TTC549 (cell line): Measurements from ENCODE around the gene TRIM25.

Source experiments
- FAIRE-seq: peaks from 2 replicates; lab custom pipeline; 2012; peaks lifted over from hg19 to GRCh38; lab: Jason Lieb, UNC

The TRIM25 gene

DNA sequence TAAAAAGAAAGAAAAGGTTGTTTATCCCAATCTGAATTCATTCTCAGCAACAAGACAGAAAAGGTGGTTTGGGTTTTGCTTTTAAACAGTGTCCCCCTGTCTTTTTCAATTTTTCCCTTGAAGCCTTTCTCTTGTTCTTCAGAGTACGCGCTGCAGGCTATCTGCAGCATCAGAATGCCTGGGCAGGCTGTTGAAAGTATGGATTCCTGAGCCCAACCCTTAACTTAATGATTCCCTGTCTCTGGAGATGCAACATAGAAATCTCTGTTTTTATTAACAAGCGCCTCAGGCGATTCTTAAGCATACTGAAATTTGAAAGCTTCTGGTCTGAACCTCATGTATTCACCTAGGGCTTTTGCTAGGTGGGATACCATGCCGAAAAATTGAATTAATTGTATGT lies 47.8 kb downstream of the TRIM25 start:
- no peak for FAIRE-seq

DNA sequence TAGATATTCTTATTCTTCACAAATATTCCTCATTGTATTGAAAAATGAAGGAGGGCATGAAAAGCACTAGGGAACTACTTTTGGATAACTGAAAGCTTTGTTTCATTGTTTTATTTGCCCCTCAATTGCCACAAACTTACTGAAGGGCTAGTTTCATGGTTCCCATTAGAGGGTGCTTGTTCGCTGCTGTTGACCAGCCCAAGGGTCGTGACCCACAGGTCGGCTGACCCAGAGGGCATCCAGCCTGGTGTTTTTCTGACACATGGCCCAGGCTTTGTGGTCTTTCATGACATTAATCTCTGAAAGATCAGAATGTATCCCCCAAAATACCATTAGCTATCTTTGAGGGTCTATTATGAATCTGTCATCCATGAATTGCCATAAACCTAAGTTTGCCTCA lies 49.9 kb downstream of the TRIM25 start:
- no peak for FAIRE-seq

DNA sequence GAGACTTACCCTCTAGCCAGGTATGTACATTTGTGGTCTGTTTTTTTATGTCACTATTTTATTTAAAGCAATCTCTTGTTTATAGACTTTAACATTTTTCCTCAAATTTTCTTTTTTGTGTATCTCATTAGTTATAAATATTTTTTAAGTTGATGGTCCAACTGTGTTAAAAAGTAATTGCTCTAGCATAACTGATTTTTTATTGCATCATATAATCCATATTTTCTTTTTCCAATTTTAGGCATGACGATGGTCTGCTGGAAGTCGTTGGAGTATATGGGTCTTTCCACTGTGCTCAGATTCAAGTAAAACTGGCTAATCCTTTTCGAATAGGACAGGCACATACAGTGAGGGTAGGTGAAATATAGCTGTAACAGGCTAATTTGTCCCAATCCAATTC lies 52.0 kb downstream of the TRIM25 start:
- no peak for FAIRE-seq

DNA sequence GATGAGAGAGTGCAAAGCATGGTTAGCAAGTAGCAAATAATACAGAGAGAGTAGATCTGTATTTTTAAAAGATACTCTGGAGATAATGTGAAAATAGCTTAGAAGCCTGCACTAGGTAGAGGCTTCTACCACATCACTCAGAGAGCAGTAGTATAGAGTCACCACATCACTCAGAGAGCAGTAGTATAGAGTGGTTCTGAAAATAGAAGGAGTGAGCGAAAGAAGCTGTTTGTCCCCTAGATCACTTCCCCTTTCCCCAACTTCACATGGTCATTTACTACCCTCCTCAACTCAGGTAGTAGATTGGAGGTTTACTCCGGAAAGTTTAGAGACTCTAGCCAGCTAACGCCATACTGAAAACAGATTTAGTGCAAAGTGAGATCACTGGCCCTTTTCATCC lies 62.8 kb downstream of the TRIM25 start:
- no peak for FAIRE-seq

DNA sequence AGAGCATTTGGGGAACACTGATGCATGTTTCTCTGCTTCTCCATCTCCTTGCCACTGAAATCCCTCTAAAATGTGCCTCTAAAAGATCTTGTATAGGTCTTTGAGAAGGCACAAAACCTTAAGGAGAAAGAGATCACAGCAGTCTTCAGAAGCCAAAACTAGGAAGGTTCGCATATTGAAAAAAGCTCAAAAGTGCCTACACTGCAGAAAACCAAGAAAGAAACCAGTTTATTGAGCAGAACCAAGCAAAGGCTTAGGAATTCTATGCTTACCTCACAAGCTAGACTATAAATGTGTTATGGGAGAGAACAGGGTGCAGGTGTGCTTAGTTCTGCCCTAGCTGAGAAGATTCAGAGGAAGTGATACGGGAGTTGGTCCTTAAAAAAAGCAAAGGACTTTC lies 63.3 kb downstream of the TRIM25 start:
- no peak for FAIRE-seq

DNA sequence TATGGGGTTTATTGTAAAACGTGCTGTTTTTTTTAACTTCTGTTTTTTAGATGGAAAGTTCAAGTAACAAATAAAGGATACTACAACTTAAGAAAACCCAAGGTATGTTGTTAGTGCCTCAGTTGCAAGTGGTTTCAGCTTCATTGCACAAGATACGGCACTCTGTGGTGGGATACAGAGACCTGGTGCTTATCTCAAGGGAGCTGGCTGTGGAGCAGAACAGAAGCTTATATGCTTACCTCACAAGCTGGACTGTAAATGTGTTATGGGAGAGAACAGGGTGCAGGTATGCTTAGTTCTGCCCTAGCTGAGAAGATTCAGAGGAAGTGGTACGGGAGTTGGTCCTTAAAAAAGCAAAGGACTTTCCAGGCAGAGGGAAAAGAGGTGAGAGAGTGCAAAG lies 64.7 kb downstream of the TRIM25 start:
- no peak for FAIRE-seq

DNA sequence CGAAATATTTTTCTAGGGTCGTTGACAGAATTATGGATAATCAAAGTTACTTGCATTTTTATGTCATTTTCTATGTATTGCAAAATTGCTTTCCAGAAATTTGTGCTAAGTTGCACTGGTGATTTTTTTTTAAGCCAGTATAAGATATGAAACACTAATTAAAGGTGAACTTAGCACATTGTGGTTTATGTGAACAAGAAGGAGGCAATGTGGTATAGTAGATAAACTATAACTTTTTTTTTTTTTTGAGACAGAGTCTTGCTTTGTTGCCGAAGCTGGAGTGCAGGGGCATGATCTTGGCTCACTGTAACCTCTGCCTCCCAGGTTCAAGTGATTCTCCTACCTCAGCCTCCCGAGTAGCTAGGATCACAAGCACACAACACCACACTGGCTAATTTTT lies 66.7 kb downstream of the TRIM25 start:
- FAIRE-seq = no peak

DNA sequence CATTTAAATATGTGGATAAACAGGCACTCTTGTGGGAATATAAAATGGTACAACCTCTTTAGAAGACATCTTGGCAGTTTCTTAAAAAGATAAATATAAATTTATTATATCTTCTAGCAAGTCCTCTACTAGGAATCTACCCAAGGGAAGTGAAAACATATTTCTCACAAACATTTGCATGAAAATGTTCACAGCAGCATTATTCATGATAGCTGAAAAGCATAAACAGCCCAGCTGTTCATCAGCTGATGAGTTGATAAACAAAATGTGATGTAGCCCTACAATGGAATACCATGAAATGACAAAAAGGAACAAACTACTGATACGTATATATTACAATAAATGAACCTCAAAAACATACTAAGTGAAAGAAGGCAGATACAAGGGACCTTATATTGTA lies 67.9 kb downstream of the TRIM25 start:
- no peak for FAIRE-seq

DNA sequence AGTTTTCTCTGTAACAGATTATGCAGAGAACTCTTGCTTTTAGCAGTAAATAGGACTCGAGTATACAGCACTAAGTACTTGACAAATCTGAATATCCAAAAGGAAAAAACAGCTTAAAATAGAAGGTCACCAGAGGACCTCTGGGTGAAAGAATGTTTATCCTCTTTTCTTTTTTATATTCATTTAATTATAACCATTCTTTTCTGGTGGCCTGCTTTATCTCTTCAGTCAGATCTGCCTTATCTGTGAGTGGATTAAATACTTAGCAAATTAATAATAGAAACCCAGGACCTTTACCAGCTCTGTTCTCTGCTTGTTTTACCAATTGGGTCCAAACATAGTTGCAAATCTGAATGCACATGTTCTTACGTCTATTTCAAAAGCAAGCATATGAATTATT lies 71.3 kb downstream of the TRIM25 start:
- FAIRE-seq = no peak

DNA sequence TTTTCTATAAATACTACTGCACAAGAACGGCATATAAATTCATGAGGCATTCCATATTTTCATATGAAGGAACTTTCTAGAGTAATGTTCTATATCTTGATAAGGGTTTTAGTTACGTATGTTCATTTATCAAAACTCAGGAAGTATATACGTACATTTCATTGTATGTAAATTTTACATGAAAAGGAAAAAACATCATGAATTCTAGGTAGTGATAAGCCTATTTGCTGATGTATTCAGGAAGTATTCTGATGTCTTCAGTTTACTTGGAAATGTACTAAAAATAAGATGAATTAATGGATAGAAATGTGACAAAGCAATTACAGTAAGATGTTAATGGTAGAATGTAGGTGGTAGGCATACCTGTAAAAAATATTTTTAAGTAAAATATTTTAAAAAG lies 75.2 kb downstream of the TRIM25 start:
- FAIRE-seq = no peak
